ENCODE results near the gene NIM1K.

Gene NIM1K

DNA sequence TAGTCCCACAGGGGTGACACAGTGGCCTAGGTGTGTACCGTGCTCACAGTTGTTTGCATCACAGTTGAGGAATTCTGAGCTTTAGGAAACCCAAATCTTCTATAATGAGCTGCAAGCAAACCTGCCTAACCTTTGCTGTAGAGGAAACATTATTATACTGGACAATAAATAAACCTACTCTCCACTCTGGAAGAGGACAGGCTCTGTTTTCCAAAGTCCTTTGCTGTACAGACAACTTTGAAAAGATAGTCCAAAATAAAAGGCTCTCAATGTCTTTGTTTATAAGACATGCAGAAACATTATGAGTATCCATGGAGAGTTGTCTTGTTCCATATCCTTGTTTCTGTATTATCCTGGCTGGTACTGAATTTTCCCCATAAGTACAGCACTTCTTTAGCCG is 42.0 kb upstream of the NIM1K start:
- Histone ChIP-seq H2BK120ac (ENCODE audit: low read depth, low read length) (no peak overlapping the region), H2BK5ac (ENCODE audit: low read length) (no peak overlapping the region), H3K27ac (ENCODE audit: low read depth, low read length) (no peak overlapping the region), H3K4ac (ENCODE audit: low read depth, low read length) (no peak overlapping the region), H3K18ac (ENCODE audit: low read length) (no peak overlapping the region), H2BK15ac (replicated peaks; ENCODE audit: low read depth) (no peak overlapping the region), H3K27me3 (ENCODE audit: insufficient read depth, low read length, poor library complexity) (no peaks in the 10 kb centered on the region), H3K9ac (ENCODE audit: low read length) (no peak overlapping the region), H3K56ac (ENCODE audit: low read length) (no peak overlapping the region), H3K79me1 (ENCODE audit: low read length) (peaks cover 14% of the 10 kb centered on the region), H4K8ac (ENCODE audit: low read depth, low read length) (no peak overlapping the region), H3K36me3 (ENCODE audit: control insufficient read depth, insufficient read depth, low read length) (peaks cover under 1% of the 10 kb centered on the region), H3K23ac (ENCODE audit: low read length) (no peak overlapping the region), H3K79me2 (ENCODE audit: control insufficient read depth, insufficient read depth, low read length) (peaks cover 3% of the 10 kb centered on the region), H2AK5ac (ENCODE audit: low read length) (no peak overlapping the region), H3K4me3 (ENCODE audit: low read length) (no peak overlapping the region), H3K4me1 (ENCODE audit: control insufficient read depth, low read depth, low read length) (peaks cover 4% of the 10 kb centered on the region), H3K4me2 (ENCODE audit: low read length) (no peak overlapping the region), H4K5ac (ENCODE audit: low read length) (no peak overlapping the region)
- WGBS (ENCODE audit: extremely low coverage, insufficient coverage, low lambda C conversion rate): no CpG with 5 or more reads among the region's 2 CpGs
- no peak for DNase-seq

DNA sequence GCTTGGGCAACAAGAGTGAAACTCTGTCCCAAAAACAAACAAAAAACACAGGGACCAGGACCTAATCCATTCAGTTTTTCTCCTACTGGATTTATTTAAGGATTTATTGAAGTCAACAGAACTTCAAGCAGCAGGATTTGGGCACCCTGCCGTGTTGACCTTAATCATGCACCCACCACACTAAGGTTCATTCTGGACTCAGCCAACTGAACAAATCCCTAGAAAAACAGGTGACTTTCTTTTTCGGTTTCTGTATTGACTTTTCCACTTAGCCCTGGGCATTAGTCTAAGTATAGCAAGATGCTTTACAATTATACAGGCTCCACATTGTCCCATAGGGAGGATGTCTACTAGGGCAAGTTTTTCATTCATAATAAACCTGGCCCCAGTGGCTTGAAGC is 41.3 kb upstream of the NIM1K start:
- no peak overlapping the region for H2BK5ac ChIP-seq (ENCODE audit: low read length)
- no peak overlapping the region for H3K4me3 ChIP-seq (ENCODE audit: low read length)
- no peak overlapping the region for H2AK5ac ChIP-seq (ENCODE audit: low read length)
- no peak overlapping the region for H2BK120ac ChIP-seq (ENCODE audit: low read depth, low read length)
- H2BK15ac ChIP-seq (replicated peaks; ENCODE audit: low read depth): no peak overlapping the region
- H3K27ac ChIP-seq (ENCODE audit: low read depth, low read length): no peak overlapping the region
- H3K27me3 ChIP-seq (ENCODE audit: insufficient read depth, low read length, poor library complexity): no peaks in the 10 kb centered on the region
- H4K5ac ChIP-seq (ENCODE audit: low read length): no peak overlapping the region
- no peak overlapping the region for H4K8ac ChIP-seq (ENCODE audit: low read depth, low read length)
- H3K4me2 ChIP-seq (ENCODE audit: low read length): no peak overlapping the region
- no peak overlapping the region for H3K4ac ChIP-seq (ENCODE audit: low read depth, low read length)
- no peak overlapping the region for H3K9ac ChIP-seq (ENCODE audit: low read length)
- peaks cover 14% of the 10 kb centered on the region for H3K79me1 ChIP-seq (ENCODE audit: low read length)
- peaks cover 3% of the 10 kb centered on the region for H3K79me2 ChIP-seq (ENCODE audit: control insufficient read depth, insufficient read depth, low read length)
- no peaks in the 10 kb centered on the region for H3K36me3 ChIP-seq (ENCODE audit: control insufficient read depth, insufficient read depth, low read length)
- H3K23ac ChIP-seq (ENCODE audit: low read length): no peak overlapping the region
- WGBS (ENCODE audit: extremely low coverage, insufficient coverage, low lambda C conversion rate): no CpG with 5 or more reads among the region's 2 CpGs
- no peak for DNase-seq
- H3K4me1 ChIP-seq (ENCODE audit: control insufficient read depth, low read depth, low read length): peaks cover 8% of the 10 kb centered on the region
- H3K56ac ChIP-seq (ENCODE audit: low read length): no peak overlapping the region
- no peak overlapping the region for H3K18ac ChIP-seq (ENCODE audit: low read length)

DNA sequence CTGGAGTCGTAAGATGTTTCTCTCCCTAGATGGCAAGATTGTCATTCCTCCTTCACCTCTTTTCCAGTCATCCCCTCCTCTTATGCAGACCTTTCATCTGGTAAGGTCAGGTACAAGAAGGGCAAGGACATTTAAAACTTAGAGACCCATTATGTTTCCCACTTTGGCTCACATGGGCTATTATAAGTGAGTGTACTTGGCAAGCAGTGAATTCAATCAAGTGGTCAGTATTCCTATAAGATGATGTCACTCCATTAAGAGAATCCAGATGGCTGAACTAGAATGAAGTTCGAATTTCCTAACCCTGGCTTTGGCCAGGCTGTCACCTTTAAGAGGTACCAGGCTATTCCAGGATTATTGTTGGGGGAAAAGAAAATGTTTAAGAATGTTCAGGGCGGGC is 39.1 kb upstream of the NIM1K start:
- Histone ChIP-seq H2AK5ac (ENCODE audit: low read length) (no peak overlapping the region), H3K9ac (ENCODE audit: low read length) (no peak overlapping the region), H2BK5ac (ENCODE audit: low read length) (no peak overlapping the region), H3K56ac (ENCODE audit: low read length) (no peak overlapping the region), H2BK15ac (replicated peaks; ENCODE audit: low read depth) (no peak overlapping the region), H3K27ac (ENCODE audit: low read depth, low read length) (no peak overlapping the region), H3K4me3 (ENCODE audit: low read length) (no peak overlapping the region), H3K27me3 (ENCODE audit: insufficient read depth, low read length, poor library complexity) (no peaks in the 10 kb centered on the region), H4K8ac (ENCODE audit: low read depth, low read length) (no peak overlapping the region), H3K36me3 (ENCODE audit: control insufficient read depth, insufficient read depth, low read length) (no peaks in the 10 kb centered on the region), H3K79me1 (ENCODE audit: low read length) (peaks cover 19% of the 10 kb centered on the region), H2BK120ac (ENCODE audit: low read depth, low read length) (no peak overlapping the region), H3K4me2 (ENCODE audit: low read length) (no peak overlapping the region), H3K23ac (ENCODE audit: low read length) (no peak overlapping the region), H3K4me1 (ENCODE audit: control insufficient read depth, low read depth, low read length) (peaks cover 8% of the 10 kb centered on the region), H3K4ac (ENCODE audit: low read depth, low read length) (no peak overlapping the region), H4K5ac (ENCODE audit: low read length) (no peak overlapping the region), H3K79me2 (ENCODE audit: control insufficient read depth, insufficient read depth, low read length) (peaks cover 4% of the 10 kb centered on the region), H3K18ac (ENCODE audit: low read length) (no peak overlapping the region)
- no peak for DNase-seq
- WGBS (ENCODE audit: extremely low coverage, insufficient coverage, low lambda C conversion rate): no CpG with 5 or more reads among the region's 3 CpGs

DNA sequence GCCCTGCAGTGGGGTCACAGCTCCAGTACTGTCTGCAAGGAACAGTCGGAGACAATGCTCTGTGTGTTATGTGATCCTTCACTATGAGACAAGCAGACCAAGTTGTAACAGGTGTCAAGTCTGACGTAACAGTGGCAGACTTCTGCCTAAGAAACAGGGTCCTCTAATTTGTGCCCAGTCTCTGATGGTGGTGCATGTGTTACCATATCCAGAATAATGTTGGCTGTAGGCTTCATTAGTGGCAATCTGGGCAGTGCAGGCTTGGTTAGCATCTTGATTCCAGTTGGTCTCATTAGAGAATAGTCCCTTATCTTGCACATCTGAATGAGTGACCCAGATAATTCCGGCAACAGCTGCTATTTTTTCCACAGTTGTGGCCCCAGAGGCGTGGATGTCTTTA is 37.6 kb upstream of the NIM1K start:
- DNase-seq: no peak
- no peak overlapping the region for H2AK5ac ChIP-seq (ENCODE audit: low read length)
- H3K23ac ChIP-seq (ENCODE audit: low read length): no peak overlapping the region
- no peak overlapping the region for H4K8ac ChIP-seq (ENCODE audit: low read depth, low read length)
- H3K56ac ChIP-seq (ENCODE audit: low read length): no peak overlapping the region
- no peaks in the 10 kb centered on the region for H3K36me3 ChIP-seq (ENCODE audit: control insufficient read depth, insufficient read depth, low read length)
- peaks cover 8% of the 10 kb centered on the region for H3K4me1 ChIP-seq (ENCODE audit: control insufficient read depth, low read depth, low read length)
- no peak overlapping the region for H3K18ac ChIP-seq (ENCODE audit: low read length)
- peaks cover 19% of the 10 kb centered on the region for H3K79me1 ChIP-seq (ENCODE audit: low read length)
- no peak overlapping the region for H3K4me2 ChIP-seq (ENCODE audit: low read length)
- no peak overlapping the region for H2BK5ac ChIP-seq (ENCODE audit: low read length)
- H4K5ac ChIP-seq (ENCODE audit: low read length): no peak overlapping the region
- no peak overlapping the region for H2BK15ac ChIP-seq (replicated peaks; ENCODE audit: low read depth)
- no peak overlapping the region for H3K4ac ChIP-seq (ENCODE audit: low read depth, low read length)
- H2BK120ac ChIP-seq (ENCODE audit: low read depth, low read length): no peak overlapping the region
- H3K9ac ChIP-seq (ENCODE audit: low read length): no peak overlapping the region
- no peak overlapping the region for H3K27ac ChIP-seq (ENCODE audit: low read depth, low read length)
- peaks cover 4% of the 10 kb centered on the region for H3K79me2 ChIP-seq (ENCODE audit: control insufficient read depth, insufficient read depth, low read length)
- H3K27me3 ChIP-seq (ENCODE audit: insufficient read depth, low read length, poor library complexity): no peaks in the 10 kb centered on the region
- WGBS (ENCODE audit: extremely low coverage, insufficient coverage, low lambda C conversion rate): no CpG with 5 or more reads among the region's 4 CpGs
- H3K4me3 ChIP-seq (ENCODE audit: low read length): no peak overlapping the region

DNA sequence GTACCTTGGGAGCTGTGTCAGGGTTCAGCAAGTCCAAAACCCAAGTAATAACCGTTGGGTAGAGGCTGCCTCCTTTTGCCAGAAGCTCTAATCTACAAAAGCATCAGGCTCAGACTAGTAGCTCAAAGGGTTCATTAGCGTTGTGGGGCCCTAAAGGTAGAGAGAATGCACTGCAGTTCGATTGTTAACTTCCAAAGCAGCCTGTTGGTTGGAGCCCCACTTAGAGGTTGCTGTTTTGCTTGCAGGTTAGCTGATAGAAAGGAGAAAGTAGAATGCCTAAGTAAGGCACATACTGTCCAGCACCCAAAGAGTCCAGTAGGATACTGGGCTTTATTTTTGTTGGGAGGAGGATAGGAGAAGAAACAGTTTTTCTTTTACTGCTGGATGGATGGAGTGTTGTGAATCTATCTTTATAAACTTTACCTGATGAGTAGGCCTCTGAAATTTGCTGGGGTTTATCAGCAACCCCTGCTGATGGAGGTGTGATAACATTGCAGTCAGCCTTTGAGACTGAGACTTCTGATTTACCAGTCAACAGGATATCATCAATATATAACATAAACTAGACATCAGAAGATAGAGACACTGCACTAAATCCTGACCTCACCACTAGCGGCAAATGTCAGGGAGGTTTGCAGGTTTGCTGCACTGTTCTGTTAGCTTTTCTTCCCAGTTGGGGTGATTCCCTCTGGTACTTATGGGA is 36.5 kb upstream of the NIM1K start:
- no peak overlapping the region for H2BK120ac ChIP-seq (ENCODE audit: low read depth, low read length)
- no peak overlapping the region for H3K4me3 ChIP-seq (ENCODE audit: low read length)
- H3K4me1 ChIP-seq (ENCODE audit: control insufficient read depth, low read depth, low read length): peaks cover 8% of the 10 kb centered on the region
- H4K5ac ChIP-seq (ENCODE audit: low read length): no peak overlapping the region
- H3K36me3 ChIP-seq (ENCODE audit: control insufficient read depth, insufficient read depth, low read length): no peaks in the 10 kb centered on the region
- peaks cover 2% of the 10 kb centered on the region for H3K79me2 ChIP-seq (ENCODE audit: control insufficient read depth, insufficient read depth, low read length)
- no peak overlapping the region for H3K23ac ChIP-seq (ENCODE audit: low read length)
- H2BK5ac ChIP-seq (ENCODE audit: low read length): no peak overlapping the region
- H3K18ac ChIP-seq (ENCODE audit: low read length): no peak overlapping the region
- no peak overlapping the region for H3K9ac ChIP-seq (ENCODE audit: low read length)
- H3K56ac ChIP-seq (ENCODE audit: low read length): no peak overlapping the region
- H3K4ac ChIP-seq (ENCODE audit: low read depth, low read length): no peak overlapping the region
- no peak overlapping the region for H2BK15ac ChIP-seq (replicated peaks; ENCODE audit: low read depth)
- peaks cover 16% of the 10 kb centered on the region for H3K79me1 ChIP-seq (ENCODE audit: low read length)
- H2AK5ac ChIP-seq (ENCODE audit: low read length): no peak overlapping the region
- WGBS (ENCODE audit: extremely low coverage, insufficient coverage, low lambda C conversion rate): no CpG with 5 or more reads among the region's 4 CpGs
- DNase-seq: peak; percentile 75
- H3K27me3 ChIP-seq (ENCODE audit: insufficient read depth, low read length, poor library complexity): no peaks in the 10 kb centered on the region
- no peak overlapping the region for H3K27ac ChIP-seq (ENCODE audit: low read depth, low read length)
- H3K4me2 ChIP-seq (ENCODE audit: low read length): no peak overlapping the region
- H4K8ac ChIP-seq (ENCODE audit: low read depth, low read length): no peak overlapping the region

DNA sequence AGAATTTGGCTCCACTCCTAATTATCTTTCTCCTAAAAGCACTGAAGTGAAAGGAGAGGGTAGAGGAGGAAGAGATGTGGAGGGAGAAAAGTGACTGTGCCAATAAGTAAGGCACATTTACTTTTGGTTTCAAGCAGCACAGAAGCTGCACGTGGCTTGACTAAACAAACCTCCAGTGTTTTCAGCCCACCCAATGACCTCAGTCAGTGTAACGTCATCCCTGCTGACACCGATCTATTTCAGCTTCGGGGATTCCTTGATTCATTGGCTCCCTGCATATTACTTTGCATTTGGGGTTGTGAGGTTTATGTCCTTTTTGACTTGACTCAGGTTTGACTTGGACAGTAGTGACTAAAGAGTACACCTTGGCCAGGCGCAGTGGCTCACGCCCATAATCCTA is 35.6 kb upstream of the NIM1K start:
- Histone ChIP-seq H3K4me1 (ENCODE audit: control insufficient read depth, low read depth, low read length) (peaks cover 8% of the 10 kb centered on the region), H3K18ac (ENCODE audit: low read length) (no peak overlapping the region), H4K8ac (ENCODE audit: low read depth, low read length) (no peak overlapping the region), H2BK120ac (ENCODE audit: low read depth, low read length) (no peak overlapping the region), H3K79me2 (ENCODE audit: control insufficient read depth, insufficient read depth, low read length) (peaks cover 2% of the 10 kb centered on the region), H3K4me2 (ENCODE audit: low read length) (no peak overlapping the region), H3K23ac (ENCODE audit: low read length) (no peak overlapping the region), H3K56ac (ENCODE audit: low read length) (no peak overlapping the region), H3K27me3 (ENCODE audit: insufficient read depth, low read length, poor library complexity) (no peaks in the 10 kb centered on the region), H2BK5ac (ENCODE audit: low read length) (no peak overlapping the region), H3K4me3 (ENCODE audit: low read length) (no peak overlapping the region), H3K27ac (ENCODE audit: low read depth, low read length) (no peak overlapping the region), H3K36me3 (ENCODE audit: control insufficient read depth, insufficient read depth, low read length) (peaks cover 3% of the 10 kb centered on the region), H2BK15ac (replicated peaks; ENCODE audit: low read depth) (no peak overlapping the region), H3K79me1 (ENCODE audit: low read length) (peaks cover 13% of the 10 kb centered on the region), H3K4ac (ENCODE audit: low read depth, low read length) (no peak overlapping the region), H2AK5ac (ENCODE audit: low read length) (no peak overlapping the region), H4K5ac (ENCODE audit: low read length) (no peak overlapping the region), H3K9ac (ENCODE audit: low read length) (no peak overlapping the region)
- no CpG with 5 or more reads among the region's 6 CpGs for WGBS (ENCODE audit: extremely low coverage, insufficient coverage, low lambda C conversion rate)
- DNase-seq: no peak

Measured in mesendoderm (in vitro differentiated cells).